ENCODE measurements around the gene TRAF3.
"Not testable (repeated sequence)": the region's sequence is repeated elsewhere in the genome, so short reads cannot be mapped to it uniquely, and the experiment has no call there.

TRAF3 gene

DNA sequence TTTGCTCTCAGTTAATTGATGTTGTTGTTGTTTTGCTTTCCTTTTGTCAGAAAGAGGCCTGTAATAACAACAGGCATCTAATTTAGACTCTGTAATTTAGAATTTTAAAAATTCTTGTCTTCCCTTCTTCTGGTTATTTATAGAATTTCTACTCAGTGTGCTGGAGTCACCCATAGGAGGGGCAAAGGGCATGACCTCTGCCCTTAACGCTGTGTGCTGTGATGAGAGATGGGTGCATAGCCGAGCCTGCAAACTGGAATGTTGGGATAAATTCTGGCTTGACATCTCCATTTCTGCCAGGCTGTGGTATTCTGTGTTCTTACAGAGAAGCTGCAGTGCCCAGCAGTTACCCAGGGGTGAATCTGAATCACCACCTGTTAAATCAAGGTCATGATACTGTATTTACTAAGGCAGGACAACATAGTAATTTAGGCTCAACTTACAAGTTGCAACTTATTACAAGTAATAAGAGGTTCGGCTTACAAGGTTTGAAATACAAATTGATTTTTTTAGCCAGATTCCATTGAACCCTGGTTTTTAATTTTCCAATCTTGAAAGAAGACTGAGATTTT is 53.3 kb downstream of the TRAF3 start:
- DNase-seq: no peak

DNA sequence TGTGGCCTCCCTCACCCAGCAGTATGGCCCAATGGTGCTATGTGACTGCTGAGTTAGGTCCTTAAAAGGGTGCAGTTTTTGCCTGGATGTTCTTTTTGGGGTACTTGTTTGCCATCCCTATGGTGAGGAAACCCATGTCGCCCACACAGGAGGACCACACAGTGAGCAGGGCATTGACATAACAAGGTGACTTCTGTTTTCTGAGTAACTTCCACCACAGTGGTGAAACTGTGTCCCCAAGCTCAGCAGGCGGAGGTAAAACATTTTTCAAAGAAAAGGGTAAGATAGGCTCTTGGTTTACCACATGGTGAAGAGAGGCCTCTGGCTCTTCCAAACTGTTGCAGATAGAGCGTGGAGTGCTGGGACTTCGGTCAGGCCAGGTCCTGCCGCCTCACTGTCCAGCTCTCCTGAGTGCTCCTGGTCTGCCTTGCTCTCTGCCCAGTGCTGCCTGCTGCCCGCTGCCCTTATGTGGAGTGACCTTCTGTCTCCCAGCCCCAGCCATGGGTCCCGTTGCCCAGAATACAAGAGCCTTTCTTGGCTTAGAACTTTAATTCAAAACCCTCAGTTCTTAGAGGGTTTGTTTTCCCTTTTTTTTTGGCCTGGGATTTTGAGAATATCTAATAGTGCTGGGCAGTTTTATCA is 54.0 kb downstream of the TRAF3 start:
- no peak for DNase-seq

DNA sequence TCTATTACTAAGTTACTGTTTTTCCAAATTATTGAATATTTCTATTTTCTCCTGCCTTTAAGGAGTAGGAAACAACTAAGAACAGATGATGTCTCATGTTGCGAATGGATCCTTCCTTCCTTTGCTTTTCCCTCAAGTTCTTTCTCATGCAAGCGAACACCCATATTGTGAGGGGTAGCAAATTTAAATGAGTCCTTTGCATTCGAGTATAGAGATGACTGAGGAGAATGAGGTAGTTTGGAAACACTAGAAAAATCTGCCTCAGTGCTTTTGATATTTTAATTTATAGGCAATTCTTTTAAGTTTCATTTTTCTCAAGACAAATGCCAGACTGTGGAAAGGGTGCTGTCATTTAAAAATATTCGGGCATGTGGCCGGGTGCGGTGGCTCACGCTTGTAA is 56.1 kb downstream of the TRAF3 start:
- no peak for DNase-seq

DNA sequence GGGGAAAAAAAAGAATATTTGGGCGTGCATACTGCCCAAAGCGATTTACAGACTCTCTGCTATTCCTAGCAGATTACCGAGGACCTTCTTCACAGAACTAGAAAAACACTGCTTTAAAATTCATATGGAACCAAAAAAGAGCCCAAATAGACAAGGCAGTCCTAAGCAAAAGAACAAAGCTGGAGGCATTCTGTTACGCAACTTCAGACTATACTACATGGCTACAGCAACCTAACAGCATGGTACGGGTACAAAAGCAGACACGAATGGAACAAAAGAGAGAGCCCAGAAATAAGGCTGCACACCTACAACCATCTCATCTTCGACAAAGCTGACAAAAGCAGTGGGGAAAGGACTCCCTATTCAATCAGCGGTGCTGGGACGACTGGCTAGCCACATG is 56.7 kb downstream of the TRAF3 start:
- no peak for DNase-seq

DNA sequence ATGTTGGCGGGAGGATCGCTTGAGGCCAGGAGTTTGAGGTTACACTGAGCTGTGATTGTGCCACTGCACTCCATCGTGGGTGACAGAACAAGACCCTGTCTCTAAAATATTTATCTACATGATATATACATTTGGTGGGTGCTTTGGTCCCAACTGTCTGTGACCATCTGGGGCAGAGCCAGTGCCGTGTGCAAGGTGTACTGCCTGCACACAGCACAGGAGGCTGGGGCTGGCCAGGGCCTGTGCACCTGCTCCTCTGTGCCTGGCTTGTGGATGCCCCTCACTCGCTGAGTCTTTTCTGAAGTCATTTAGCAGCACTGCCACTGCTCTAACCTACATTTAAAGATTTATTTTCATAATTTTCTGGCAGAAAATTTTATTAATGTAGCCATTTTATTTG is 58.7 kb downstream of the TRAF3 start:
- DNase-seq: no peak

DNA sequence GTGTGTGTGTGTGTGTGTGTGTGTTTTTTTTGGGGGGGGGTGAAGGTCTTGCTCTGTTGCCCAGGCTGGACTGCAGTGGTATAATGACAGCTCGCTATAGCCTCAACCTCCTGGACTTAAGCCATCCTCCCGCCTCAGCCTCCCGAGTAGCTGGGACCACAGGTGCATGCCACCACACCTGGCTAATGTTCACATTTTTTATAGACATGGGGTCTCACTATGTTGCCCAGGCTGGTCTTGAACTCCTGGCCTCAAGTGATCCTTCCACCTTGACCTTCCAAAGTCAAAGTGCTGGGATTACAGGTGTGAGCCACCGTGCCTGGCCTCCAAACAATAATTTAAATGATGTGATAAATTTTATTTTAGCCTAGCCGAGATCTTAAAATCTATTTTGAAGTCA is 59.9 kb downstream of the TRAF3 start:
- not testable (repeated sequence) for DNase-seq

DNA sequence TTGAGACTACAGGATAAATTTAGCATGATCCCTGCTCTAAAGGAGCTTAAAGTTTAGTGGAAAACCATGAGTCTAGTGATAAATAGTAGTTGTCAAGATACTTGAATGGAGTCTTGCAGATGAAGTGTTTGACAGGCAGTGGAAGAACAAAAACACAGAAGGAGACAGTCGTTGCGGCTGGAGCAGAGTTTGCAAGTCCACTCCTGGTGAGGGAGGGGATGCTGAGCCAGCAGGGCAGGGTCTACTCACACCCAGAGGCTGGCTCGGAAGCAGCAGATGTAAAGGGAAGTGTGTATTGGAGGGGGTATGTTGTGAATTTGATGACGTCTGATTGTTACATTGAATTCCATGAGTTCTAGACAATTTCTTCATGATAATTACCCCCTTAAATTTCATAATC is 61.3 kb downstream of the TRAF3 start:
- DNase-seq: no peak

DNA sequence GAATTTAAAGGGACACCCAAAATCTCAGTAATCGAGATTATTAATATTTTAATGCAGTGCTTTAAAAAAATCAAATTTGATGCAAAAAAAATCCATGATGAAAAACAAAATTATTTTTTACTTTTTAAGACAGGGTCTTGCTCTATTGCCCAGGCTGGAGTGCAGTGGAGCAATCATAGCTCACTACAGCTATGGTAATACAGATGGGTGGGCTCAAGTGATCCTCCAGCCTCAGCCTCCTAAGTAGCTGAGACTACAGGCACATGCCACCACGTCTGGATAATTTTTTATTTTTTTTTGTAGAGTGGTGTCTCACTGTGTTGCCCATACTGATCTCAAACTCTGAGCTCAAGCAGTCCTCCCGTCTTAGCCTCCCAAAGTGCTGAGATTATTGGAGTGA is 62.9 kb downstream of the TRAF3 start:
- DNase-seq: no peak

DNA sequence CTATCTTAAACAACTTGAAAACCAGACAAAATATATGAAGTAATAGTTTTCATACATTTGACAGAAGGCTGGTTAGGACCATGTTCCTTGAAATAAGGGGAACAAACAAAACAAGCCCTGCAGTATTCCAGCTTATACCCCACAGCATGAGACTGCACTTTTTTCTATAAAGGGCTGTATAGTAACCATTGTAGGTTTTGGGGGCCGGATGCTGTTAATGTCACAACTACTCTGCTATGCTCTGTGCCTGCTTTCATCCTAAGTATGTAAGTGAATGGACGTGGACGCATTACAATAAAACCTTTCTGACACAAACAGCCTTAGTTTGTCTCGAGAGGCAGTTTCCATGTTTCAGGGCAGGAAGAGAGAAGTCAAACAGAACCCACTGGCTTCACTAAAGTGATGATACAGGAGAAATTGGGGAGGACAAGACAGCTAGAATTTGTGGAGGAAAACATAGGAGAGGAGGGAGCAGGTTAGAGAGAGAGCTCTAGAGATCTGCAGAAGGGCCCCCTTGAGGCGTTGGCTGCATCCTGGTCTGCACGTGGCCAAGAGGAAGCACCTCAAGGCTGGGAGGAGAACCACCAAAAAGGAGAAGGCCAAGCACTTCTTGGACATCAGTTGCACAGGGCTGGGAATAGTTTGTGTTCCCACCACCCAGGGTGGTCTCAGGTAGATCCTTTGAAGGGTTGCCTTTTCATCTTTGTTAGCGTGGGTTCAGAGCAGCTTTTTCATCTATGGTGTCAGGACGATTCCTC is 63.7 kb downstream of the TRAF3 start:
- DNase-seq: no peak

DNA sequence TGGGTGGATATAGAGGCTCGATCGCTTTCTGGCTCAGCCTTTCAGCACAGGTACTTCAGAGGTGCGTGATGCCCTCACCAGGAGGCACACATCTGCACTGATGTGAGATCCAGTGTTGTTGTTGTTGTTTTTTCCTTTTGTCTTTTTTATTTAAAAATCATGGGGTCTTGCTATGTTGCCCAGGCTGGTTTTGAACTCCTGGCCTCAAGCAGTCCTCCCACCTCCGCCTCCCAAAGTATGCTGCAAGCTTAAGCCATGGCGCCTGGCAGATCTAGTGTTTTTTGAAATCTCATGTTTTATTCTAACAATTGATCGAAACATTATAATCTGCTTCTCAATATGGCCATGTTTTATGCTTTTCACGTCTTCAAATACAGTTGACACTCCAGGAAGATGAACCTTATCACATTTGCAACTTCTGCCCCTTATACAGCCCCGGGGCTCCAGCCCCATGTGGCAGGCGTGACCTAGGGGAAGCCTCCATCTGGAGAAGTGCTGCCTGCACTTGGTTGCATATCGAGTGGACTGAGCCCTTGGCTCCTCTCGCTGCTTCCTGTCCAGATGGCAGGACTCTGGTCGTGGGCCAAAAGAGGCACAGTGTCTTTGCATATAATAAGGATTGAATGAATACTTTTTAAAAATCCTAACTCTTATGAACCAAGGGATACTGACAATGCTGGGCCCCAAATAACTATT is 71.7 kb downstream of the TRAF3 start:
- no peak for DNase-seq

DNA sequence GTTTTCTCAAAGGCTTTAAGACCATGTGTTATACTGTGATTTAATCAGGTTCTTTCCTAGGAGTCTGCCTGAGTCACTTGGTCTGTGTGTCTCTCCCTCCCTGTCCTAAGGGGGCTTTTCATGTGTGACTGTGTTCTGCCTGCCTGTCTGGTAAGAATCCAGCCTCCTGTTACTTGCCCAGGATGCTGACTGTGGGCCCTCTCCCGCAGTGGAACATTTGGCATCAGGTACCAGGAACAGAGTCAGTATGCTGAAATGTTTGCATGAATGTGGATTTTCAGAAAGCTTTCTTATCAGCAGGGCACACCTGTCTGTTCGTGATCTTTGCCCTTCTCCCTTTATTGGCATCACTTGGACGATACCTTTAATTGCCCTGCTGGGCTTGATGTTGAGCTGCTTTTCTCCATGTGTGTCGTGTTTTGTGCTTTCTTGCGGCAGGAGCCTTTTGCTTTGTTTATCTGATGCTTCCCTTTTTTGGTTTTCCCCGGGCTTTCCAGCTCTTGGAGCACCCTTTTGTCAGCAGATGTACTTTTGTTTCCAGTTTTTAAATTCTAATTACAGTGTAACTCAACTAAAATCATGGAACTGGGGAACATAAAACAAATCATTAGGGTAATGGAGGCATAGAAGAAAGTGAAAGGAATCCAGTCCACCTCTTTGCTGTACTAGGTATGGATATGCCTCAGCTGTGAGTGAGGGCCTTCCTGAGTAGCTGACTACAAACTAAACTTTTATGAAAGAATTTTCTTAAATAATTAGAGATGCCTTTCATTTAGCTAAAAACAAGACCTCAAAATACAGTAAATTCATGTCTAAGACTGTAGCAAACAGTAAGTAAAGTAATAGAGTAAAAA is 72.5 kb downstream of the TRAF3 start:
- DNase-seq: no peak

DNA sequence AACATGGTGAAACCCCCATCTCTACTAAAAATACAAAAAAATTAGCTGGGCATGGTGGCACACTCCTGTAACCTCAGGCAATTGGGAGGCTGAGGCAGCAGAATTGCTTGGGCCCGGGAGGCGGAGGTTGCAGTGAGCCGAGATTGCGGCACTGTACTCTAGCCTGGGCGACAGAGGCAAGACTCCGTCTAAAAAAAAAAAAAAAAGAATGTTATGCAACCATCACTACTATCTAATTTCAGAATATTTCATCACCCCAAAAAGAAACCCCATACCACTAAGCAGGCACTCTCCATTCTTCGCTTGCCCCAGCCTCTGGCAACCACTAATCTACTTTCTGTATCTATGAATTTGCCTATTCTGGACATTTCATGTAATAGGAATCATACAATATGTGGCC is 76.4 kb downstream of the TRAF3 start:
- no peak for DNase-seq

DNA sequence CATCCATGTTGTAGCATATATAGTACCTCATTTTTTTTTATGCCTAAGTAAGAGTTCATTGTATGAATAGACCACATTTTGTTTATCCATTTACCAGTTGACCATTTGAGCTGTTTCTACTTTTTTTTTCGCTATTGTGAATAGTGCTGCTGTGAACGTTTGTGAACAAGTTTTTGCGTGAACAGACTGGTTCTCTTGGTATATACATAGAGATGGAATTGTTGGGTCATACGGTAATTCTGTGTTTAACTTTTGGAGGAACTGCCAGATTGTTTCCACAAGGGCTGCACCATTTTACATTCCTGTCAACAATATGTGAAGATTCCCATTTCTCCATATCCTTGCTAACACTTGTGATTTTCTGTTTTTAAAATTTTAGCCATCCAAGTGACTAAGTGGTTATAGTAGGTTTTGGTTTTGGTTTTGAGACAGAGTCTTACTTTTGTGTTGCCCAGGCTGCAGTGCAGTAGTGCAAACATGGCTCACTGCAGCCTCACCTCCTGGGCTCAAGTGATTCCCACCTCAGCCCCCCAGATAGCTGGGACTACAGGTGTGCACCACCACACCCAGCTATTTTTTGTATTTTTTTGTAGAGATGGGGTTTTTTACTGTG is 76.9 kb downstream of the TRAF3 start:
- DNase-seq: peak in 1 of 5 donors; percentile 13

DNA sequence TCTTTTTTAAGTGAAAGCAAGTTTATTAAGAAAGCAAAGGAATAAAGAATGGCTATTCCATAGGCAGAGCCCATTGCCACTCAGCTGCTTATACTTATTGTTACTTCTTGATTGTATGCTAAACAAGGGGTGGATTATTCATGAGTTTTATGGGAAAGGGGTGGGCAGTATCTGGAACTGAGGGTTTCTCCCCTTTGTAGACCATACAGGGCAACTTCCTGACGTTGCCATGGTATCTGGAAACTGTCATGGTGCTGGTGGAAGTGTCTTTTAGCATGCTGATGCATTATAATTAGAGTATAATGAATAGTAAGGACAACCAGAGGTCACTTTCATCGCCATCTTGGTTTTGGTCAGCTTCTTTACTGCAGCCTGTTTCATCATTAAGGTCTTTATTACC is 78.9 kb downstream of the TRAF3 start:
- no peak for DNase-seq

DNA sequence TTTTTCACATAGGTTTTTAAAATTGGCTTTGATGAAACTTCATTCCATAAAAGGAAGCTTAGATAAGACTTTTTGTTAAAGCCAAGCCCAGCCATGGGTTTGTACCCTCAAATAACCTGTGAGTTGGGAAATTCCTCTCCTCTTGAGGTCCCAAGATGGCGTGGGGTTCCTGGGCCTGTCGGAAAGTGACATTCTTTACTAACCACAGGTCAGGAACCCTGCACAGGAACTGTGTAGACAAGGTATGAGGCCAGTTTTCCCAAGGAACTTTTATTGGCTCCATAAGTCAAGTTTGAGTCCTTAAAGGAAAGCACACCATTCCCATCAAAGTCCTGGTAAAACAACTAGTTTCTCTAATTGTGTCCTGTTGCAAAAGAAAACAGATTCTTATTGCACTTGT is 80.2 kb downstream of the TRAF3 start:
- no peak for DNase-seq

DNA sequence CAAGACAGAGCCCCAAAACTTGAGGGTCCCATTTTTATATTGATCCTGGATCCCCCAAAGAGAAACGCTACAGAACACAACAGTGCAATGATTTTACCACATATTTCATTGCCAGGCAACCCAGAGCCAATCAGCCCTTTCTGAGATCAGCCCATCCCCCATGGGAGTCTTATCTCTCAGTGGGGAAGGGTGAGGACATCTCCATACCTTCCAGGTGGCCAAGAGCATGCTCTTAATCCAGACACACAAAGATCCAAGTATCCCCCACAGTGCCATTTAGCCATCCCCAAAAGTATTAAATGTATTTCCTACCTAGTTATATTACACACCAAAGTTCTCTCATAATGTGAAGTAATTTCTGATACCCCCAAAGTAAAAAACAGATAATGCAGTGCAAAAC is 82.7 kb downstream of the TRAF3 start:
- no peak for DNase-seq

DNA sequence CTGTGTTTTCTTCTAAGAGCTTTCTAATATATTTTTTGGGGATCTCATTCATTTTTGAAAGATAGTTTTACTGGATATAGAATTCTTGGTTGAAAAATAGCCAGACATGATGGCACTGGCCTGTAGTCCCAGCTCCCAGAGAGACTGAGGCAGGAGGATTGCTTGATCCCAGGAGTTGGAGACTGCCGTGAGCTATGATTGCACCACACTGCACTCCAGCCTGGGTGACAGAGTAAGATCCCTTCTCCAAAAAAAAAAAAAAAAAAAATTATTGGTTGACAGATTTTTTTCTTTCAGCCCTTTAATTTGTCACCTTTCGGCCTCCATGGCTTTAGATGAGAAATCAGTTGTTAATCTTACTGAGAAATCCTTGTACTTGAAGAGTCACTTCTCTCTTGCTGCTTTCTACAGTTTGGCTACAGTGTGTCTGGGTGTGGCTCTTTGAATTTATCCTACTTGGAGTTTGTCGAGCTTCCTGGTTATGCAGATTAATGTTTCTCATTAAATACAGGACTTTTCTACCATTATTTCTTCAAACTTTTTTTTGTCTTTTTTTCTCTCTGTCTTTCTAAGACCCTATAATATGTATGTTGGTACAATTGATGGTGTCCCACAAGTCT is 85.0 kb downstream of the TRAF3 start:
- DNase-seq: no peak

DNA sequence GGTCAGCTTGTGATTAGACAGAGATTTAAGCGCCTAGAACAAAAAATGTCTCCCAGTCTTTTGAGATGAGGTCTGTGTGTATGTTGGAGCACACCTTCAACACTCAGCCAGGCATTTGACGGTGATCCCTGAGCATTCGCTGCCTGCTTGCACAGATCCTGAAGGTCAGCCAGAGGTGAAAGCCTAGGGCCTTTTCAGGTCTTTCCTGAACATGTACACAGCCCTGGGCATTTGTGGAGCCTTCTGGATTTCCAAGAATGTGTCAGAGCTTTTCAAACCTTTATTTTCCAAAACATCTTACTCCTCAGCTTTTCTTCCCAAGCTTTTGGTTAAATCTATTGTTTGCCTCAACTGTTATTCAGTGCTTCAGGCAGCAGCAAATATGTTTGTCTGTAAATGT is 86.1 kb downstream of the TRAF3 start:
- DNase-seq: no peak

DNA sequence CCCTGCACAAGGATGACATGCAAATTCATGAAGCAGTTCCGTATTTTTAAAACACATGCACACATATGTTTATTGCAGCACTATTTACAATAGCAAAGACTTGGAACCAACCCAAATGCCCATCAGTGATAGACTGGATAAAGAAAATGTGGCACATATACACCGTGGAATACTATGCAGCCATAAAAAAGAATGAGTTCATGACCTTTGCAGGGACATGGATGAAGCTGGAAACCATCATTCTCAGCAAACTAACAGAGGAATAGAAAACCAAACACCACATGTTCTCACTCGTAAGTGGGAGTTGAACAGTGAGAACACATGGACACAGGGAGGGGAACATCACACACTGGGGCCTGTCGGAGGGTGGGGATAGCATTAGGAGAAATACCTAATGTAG is 88.7 kb downstream of the TRAF3 start:
- DNase-seq: not testable (repeated sequence)

DNA sequence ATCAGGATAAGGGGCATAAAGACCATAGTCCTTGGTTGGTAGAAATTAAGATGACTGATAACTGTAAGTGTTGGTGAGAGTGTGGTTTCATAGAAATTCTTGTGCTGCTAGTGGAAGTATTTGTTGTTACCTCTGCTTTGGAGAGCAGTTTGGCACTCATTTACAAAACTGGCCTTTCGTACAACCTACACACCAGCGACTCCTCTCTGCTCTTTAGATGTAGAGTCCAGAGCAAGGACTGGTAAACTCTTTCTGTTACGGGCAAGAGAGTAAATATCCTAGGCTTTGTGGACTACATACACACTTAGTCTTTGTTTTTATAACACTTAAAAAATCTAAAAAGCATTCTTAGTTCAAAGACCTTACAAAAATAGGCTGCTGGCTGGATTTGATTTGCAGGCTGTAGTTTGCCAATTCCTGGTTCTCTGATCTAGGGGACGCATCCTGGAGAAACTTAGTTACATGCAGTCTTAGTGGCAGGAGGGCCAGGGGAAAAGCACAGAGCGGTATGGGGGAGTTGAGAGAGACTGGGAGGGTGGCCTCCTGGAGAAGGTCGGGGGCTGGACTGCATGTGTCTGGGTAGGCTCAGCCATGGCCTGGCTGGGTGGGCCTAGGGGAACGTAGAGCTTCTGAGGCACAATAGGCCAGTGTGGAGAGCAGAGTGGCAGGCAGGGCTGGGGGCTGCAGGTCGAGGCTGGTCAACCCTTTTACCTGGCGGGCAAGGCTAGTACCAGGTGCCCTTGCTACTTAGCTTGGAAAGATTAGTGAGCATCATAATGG is 89.9 kb downstream of the TRAF3 start:
- DNase-seq: no peak
